Stimulated activated CD8-positive, alpha-beta memory T cell treated with anti-CD3 and anti-CD28 coated beads, Interleukin-4, amount 100 ng/mL, for 4 hours (primary cell): ENCODE data around the gene MYH16.
"Not testable (repeated sequence)": the region's sequence is repeated elsewhere in the genome, so short reads cannot be mapped to it uniquely, and the experiment has no call there.

ENCODE experiments used
- DNase-seq, 2 donors: peaks; one replicate each; pipeline ENCODE4 v3.0.0-alpha.2; 2020; ENCODE audit warnings: low read depth in 2 of 2, low spot score in 1 of 2

MYH16 gene

GRCh38 chr7:99257675-99258074, 15.0 kb upstream of the MYH16 start:
- no peak for DNase-seq

GRCh38 chr7:99258501-99258900, 14.1 kb upstream of the MYH16 start:
- DNase-seq, result no peak

- no peak for DNase-seq
Observed at GRCh38 chr7:99260395-99260794, 12.2 kb upstream of the MYH16 start.

GRCh38 chr7:99261646-99262045, 11.0 kb upstream of the MYH16 start:
- no peak for DNase-seq

- DNase-seq, result no peak
Observed at GRCh38 chr7:99265848-99266480, 6.7 kb upstream of the MYH16 start.

- DNase-seq, result no peak
Observed at GRCh38 chr7:99267481-99267840, 5.2 kb upstream of the MYH16 start.

- no peak for DNase-seq
Observed at GRCh38 chr7:99267841-99268576, 4.6 kb upstream of the MYH16 start.

- no peak for DNase-seq
Observed at GRCh38 chr7:99268577-99268908, 4.1 kb upstream of the MYH16 start.

- no peak for DNase-seq
Observed at GRCh38 chr7:99270702-99271101, 1.9 kb upstream of the MYH16 start.

- DNase-seq, result not testable (repeated sequence)
Observed at GRCh38 chr7:99273561-99273960, 922 bp downstream of the MYH16 start.

- DNase-seq, result not testable (repeated sequence)
Observed at GRCh38 chr7:99274908-99275307, 2.3 kb downstream of the MYH16 start.

- no peak for DNase-seq
Observed at GRCh38 chr7:99275496-99275895, 2.9 kb downstream of the MYH16 start.

- DNase-seq, result no peak
Observed at GRCh38 chr7:99278180-99278579, 5.5 kb downstream of the MYH16 start.

GRCh38 chr7:99284165-99284564, 11.5 kb downstream of the MYH16 start:
- not testable (repeated sequence) for DNase-seq

- no peak for DNase-seq
Observed at GRCh38 chr7:99287779-99288534, 15.3 kb downstream of the MYH16 start.

GRCh38 chr7:99289185-99289584, 16.5 kb downstream of the MYH16 start:
- no peak for DNase-seq

- DNase-seq, result not testable (repeated sequence)
Observed at GRCh38 chr7:99290148-99290547, 17.5 kb downstream of the MYH16 start.

GRCh38 chr7:99290980-99291607, 18.5 kb downstream of the MYH16 start:
- DNase-seq, result no peak

- DNase-seq, result no peak
Observed at GRCh38 chr7:99292127-99292526, 19.5 kb downstream of the MYH16 start.

- DNase-seq, result no peak
Observed at GRCh38 chr7:99293167-99293566, 20.5 kb downstream of the MYH16 start.

GRCh38 chr7:99293650-99294049, 21.0 kb downstream of the MYH16 start:
- no peak for DNase-seq

GRCh38 chr7:99296471-99296870, 23.8 kb downstream of the MYH16 start:
- no peak for DNase-seq
